Omental fat pad (tissue), 4 donors: ENCODE results near the gene LSP1. TPM values are rescaled to one million over a fixed set of nuclear protein-coding genes. Genes with fewer than 3 reads are reported as not detected.

ENCODE experiments used
- ATAC-seq: fragments of 150-250 bp; one replicate; pipeline ENCODE4 v1.9.1; 2016; ENCODE audit warnings: mild to moderate bottlenecking, moderate library complexity; ENCODE audit not compliant: low FRiP score
- DNase-seq: peaks from one replicate; pipeline ENCODE4 v3.0.0-alpha.2; 2019; ENCODE audit warnings: low spot score
- CTCF ChIP-seq, 3 donors: fragments of 450-650 bp; IDR thresholded peaks; one replicate each; pipeline ENCODE4 v1.5.1; 2016 to 2017; ENCODE audit warnings: antibody characterized with exemption in 3 of 3, mild to moderate bottlenecking in 3 of 3, moderate library complexity in 2 of 3
- total RNA-seq, 4 donors: library from RNA; depleted of rRNA; stranded (reverse); fragments of >200 nt; gene quantifications; one replicate each; pipeline ENCODE4 v1.1.0, GENCODE V29; 2016

LSP1 gene
- total RNA-seq, 4 donors from 2014 or later, result 12.1 to 71.2 (median 49.8) TPM

GRCh38 chr11:1918436-1919315 lies 65.8 kb downstream of the LSP1 start:
- TF ChIP-seq CTCF (IDR thresholded peaks at IDR 0.05), result no peak
- ATAC-seq, result no peak
- DNase-seq, result no peak

- ATAC-seq, result no peak
- no peak for TF ChIP-seq CTCF (IDR thresholded peaks at IDR 0.05)
- DNase-seq, result no peak
Measured at GRCh38 chr11:1919391-1920127, 66.7 kb downstream of the LSP1 start, which contains the start of gene TNNT3. Gene TNNT3, plus strand, starts transcription at chr11:1919703. Its CDS starts 3,172 bp downstream, at chr11:1922875.

GRCh38 chr11:1920128-1920908 lies 67.4 kb downstream of the LSP1 start:
- no peak for DNase-seq
- no peak for TF ChIP-seq CTCF (IDR thresholded peaks at IDR 0.05)
- ATAC-seq, result no peak

GRCh38 chr11:1920909-1921573 lies 68.2 kb downstream of the LSP1 start:
- no peak for DNase-seq
- ATAC-seq, result no peak
- TF ChIP-seq CTCF (IDR thresholded peaks at IDR 0.05), result no peak

GRCh38 chr11:1921574-1922141 lies 68.8 kb downstream of the LSP1 start:
- ATAC-seq, result no peak
- DNase-seq, result no peak
- no peak for TF ChIP-seq CTCF (IDR thresholded peaks at IDR 0.05)

GRCh38 chr11:1922481-1923081 lies 69.7 kb downstream of the LSP1 start:
- TF ChIP-seq CTCF (IDR thresholded peaks at IDR 0.05), result no peak
- no peak for ATAC-seq
- DNase-seq, result no peak
